GM12865 (cell line): ENCODE measurements around the gene ATP8A2.

Experiments used
- DNase-seq: peaks from one replicate; pipeline ENCODE4 v3.0.0; 2010; ENCODE audit warnings: low read depth
- H3K4me3 ChIP-seq: 2 replicates; pipeline ENCODE4 v1.5.1; 2011; ENCODE audit warnings: mild to moderate bottlenecking, low read depth, low read length, control low read depth
- CTCF ChIP-seq: IDR thresholded peaks from 2 replicates; pipeline ENCODE4 v1.5.1; 2011; ENCODE audit warnings: low read length, control low read depth, low read depth, inconsistent platforms; ENCODE audit not compliant: insufficient read depth; ENCODE audit errors: missing control alignments

The ATP8A2 gene

GRCh38 chr13:25687471-25688225 lies 315.9 kb downstream of the ATP8A2 start:
- no peak overlapping the region for H3K4me3 ChIP-seq
- no peak for TF ChIP-seq CTCF
- DNase-seq = no peak

- H3K4me3 ChIP-seq = no peak overlapping the region
- TF ChIP-seq CTCF = no peak
- DNase-seq = no peak
Measured at GRCh38 chr13:25688536-25688935, 316.8 kb downstream of the ATP8A2 start.

GRCh38 chr13:25689539-25689938 lies 317.8 kb downstream of the ATP8A2 start:
- no peak overlapping the region for H3K4me3 ChIP-seq
- no peak for DNase-seq
- no peak for TF ChIP-seq CTCF

GRCh38 chr13:25690582-25690981 lies 318.8 kb downstream of the ATP8A2 start:
- no peak for TF ChIP-seq CTCF
- DNase-seq = no peak

GRCh38 chr13:25691654-25692053 lies 319.9 kb downstream of the ATP8A2 start:
- no peak for DNase-seq
- no peak for TF ChIP-seq CTCF
- no peak overlapping the region for H3K4me3 ChIP-seq

More at GRCh38 chr13:25690582-25690981, 318.8 kb downstream of the ATP8A2 start:
- no peak overlapping the region for H3K4me3 ChIP-seq

GRCh38 chr13:25692099-25692498 lies 320.3 kb downstream of the ATP8A2 start:
- DNase-seq = no peak
- TF ChIP-seq CTCF = no peak
- H3K4me3 ChIP-seq = no peak overlapping the region

GRCh38 chr13:25699056-25699455 lies 327.3 kb downstream of the ATP8A2 start:
- no peak for TF ChIP-seq CTCF
- H3K4me3 ChIP-seq = no peak overlapping the region
- no peak for DNase-seq
